Fibroblast of skin of abdomen (primary cell): ENCODE results near the gene UQCRQ.

Experiments
- DNase-seq: peaks from one replicate; pipeline ENCODE4 v3.0.0-alpha.2; 2013

The UQCRQ gene

GRCh38 chr5:132916086-132916485 lies 49.6 kb downstream of the UQCRQ start:
- DNase-seq = no peak
